Thyroid gland (tissue), 4 donors: ENCODE measurements around the gene KLF12.

Experiments used
- POLR2A ChIP-seq, 2 donors: fragments of 450-650 bp; IDR thresholded peaks; one replicate each; pipeline ENCODE4 v1.6.1; 2017; ENCODE audit warnings: antibody characterized with exemption in 2 of 2, mild to moderate bottlenecking in 2 of 2, moderate library complexity in 1 of 2
- TF ChIP-seq, protein P1 (sequence below), 6 experiments: fragments of 200-600 bp in 3 of 6; fragments of 450-650 bp in 3 of 6; sonication (generic) in 3 of 6; IDR thresholded peaks; one replicate each; pipeline ENCODE4 v1.5.1; 2016 to 2019; ENCODE audit warnings: antibody characterized with exemption in 6 of 6, mild to moderate bottlenecking in 2 of 6, inconsistent platforms in 1 of 6, moderate library complexity in 1 of 6

GRCh38 chr13:74104661-74105275, 29.4 kb downstream of the KLF12 start:
- TF ChIP-seq, protein P1, sequence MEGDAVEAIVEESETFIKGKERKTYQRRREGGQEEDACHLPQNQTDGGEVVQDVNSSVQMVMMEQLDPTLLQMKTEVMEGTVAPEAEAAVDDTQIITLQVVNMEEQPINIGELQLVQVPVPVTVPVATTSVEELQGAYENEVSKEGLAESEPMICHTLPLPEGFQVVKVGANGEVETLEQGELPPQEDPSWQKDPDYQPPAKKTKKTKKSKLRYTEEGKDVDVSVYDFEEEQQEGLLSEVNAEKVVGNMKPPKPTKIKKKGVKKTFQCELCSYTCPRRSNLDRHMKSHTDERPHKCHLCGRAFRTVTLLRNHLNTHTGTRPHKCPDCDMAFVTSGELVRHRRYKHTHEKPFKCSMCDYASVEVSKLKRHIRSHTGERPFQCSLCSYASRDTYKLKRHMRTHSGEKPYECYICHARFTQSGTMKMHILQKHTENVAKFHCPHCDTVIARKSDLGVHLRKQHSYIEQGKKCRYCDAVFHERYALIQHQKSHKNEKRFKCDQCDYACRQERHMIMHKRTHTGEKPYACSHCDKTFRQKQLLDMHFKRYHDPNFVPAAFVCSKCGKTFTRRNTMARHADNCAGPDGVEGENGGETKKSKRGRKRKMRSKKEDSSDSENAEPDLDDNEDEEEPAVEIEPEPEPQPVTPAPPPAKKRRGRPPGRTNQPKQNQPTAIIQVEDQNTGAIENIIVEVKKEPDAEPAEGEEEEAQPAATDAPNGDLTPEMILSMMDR (IDR thresholded peaks at IDR 0.05) = no peak
- no peak for TF ChIP-seq POLR2A (IDR thresholded peaks at IDR 0.05)
